WTC11 (cell line): ENCODE results near the gene TRPM4. TPM values are rescaled to one million over a fixed set of nuclear protein-coding genes. Genes with fewer than 3 reads are reported as not detected.

Experiments
- ATAC-seq: fragments of 200-7000 bp; cut with Tn5 transposase; 2 replicates; pipeline ENCODE4 v1.10.0; 2021; ENCODE audit warnings: mild to moderate bottlenecking, moderate library complexity
- CTCF ChIA-PET: fragments of 300-600 bp; sonication (Branson Sonifier 250); formaldehyde crosslinking; loops from one replicate; lab custom pipeline; 2021; ENCODE audit warnings: antibody characterized with exemption; lab: Charles Lee
- POLR2A ChIA-PET: fragments of 350-600 bp; sonication (Branson Sonifier 250); formaldehyde crosslinking; loops from one replicate; lab custom pipeline; 2021; ENCODE audit warnings: antibody characterized with exemption; lab: Charles Lee
- DNase-seq: peaks from one replicate; pipeline ENCODE4 v3.0.0; 2021; ENCODE audit warnings: low spot score
- H3K27ac Mint-ChIP-seq: 2 replicates; pipeline ENCODE4 v1.8.0; 2021; ENCODE audit warnings: mixed read lengths
- H3K27me3 Mint-ChIP-seq: 2 replicates; pipeline ENCODE4 v1.8.0; 2021; ENCODE audit warnings: low read depth, mild to moderate bottlenecking, moderate library complexity, mixed read lengths
- H3K36me3 Mint-ChIP-seq: 2 replicates; pipeline ENCODE4 v1.8.0; 2021; ENCODE audit warnings: mixed read lengths
- H3K4me1 Mint-ChIP-seq: 2 replicates; pipeline ENCODE4 v1.8.0; 2022; ENCODE audit warnings: mixed read lengths
- H3K4me3 Mint-ChIP-seq: 2 replicates; pipeline ENCODE4 v1.8.0; 2021; ENCODE audit warnings: mild to moderate bottlenecking, moderate library complexity, mixed read lengths
- H3K9me3 Mint-ChIP-seq: 2 replicates; pipeline ENCODE4 v1.8.0; 2021; ENCODE audit warnings: mixed read lengths
- CBFB ChIP-seq: sonication (generic); formaldehyde crosslinking; IDR thresholded peaks from 2 replicates; pipeline ENCODE4 v1.8.1; 2022; ENCODE audit warnings: mild to moderate bottlenecking, low read depth, missing genetic modification reagents
- CREB1 ChIP-seq: sonication (generic); formaldehyde crosslinking; IDR thresholded peaks from 2 replicates; pipeline ENCODE4 v1.8.0; 2023; ENCODE audit warnings: mild to moderate bottlenecking, missing genetic modification reagents
- E2F4 ChIP-seq: sonication (generic); formaldehyde crosslinking; IDR thresholded peaks from 2 replicates; pipeline ENCODE4 v1.8.1; 2022; ENCODE audit warnings: low read depth, mild to moderate bottlenecking, moderate library complexity, missing genetic modification reagents, borderline replicate concordance
- EMX1 ChIP-seq: fragments of 250-450 bp; sonication (Bioruptor Pico); IDR thresholded peaks from 2 replicates; pipeline ENCODE4 v1.8.0; 2021; ENCODE audit warnings: mild to moderate bottlenecking
- ETV6 ChIP-seq: sonication (generic); formaldehyde crosslinking; IDR thresholded peaks from 2 replicates; pipeline ENCODE4 v1.8.1; 2022; ENCODE audit warnings: mild to moderate bottlenecking, missing genetic modification reagents
- IRF2 ChIP-seq: sonication (generic); formaldehyde crosslinking; IDR thresholded peaks from 2 replicates; pipeline ENCODE4 v1.8.0; 2022; ENCODE audit warnings: low read depth, missing genetic modification reagents, borderline replicate concordance
- SMAD3 ChIP-seq: sonication (generic); formaldehyde crosslinking; IDR thresholded peaks from 2 replicates; pipeline ENCODE4 v1.8.0; 2022; ENCODE audit warnings: missing genetic modification reagents, mild to moderate bottlenecking, borderline replicate concordance
- SMAD4 ChIP-seq: sonication (generic); formaldehyde crosslinking; IDR thresholded peaks from 2 replicates; pipeline ENCODE4 v1.8.0; 2022; ENCODE audit warnings: mild to moderate bottlenecking, missing genetic modification reagents
- SP1 ChIP-seq: sonication (generic); formaldehyde crosslinking; conservative IDR thresholded peaks from 2 replicates; pipeline ENCODE4 v1.8.1; 2022; ENCODE audit warnings: missing genetic modification reagents
- ZBTB21 ChIP-seq: sonication (generic); formaldehyde crosslinking; IDR thresholded peaks from 2 replicates; pipeline ENCODE4 v1.8.1; 2023; ENCODE audit warnings: mild to moderate bottlenecking, missing genetic modification reagents, borderline replicate concordance
- ZNF138 ChIP-seq: sonication (generic); formaldehyde crosslinking; conservative IDR thresholded peaks from 2 replicates; pipeline ENCODE4 v1.8.1; 2022; ENCODE audit warnings: mild to moderate bottlenecking, moderate library complexity, missing genetic modification reagents
- ZNF219 ChIP-seq: sonication (generic); formaldehyde crosslinking; IDR thresholded peaks from 2 replicates; pipeline ENCODE4 v1.8.0; 2023; ENCODE audit warnings: missing genetic modification reagents, mild to moderate bottlenecking, borderline replicate concordance
- ZNF396 ChIP-seq: fragments of 250-450 bp; sonication (Bioruptor Pico); IDR thresholded peaks from 2 replicates; pipeline ENCODE4 v1.8.0; 2021; ENCODE audit warnings: mild to moderate bottlenecking, moderate library complexity, borderline replicate concordance
- ZNF671 ChIP-seq: fragments of 250-450 bp; sonication (Bioruptor Pico); IDR thresholded peaks from 2 replicates; pipeline ENCODE4 v1.8.0; 2021; ENCODE audit warnings: mild to moderate bottlenecking
- total RNA-seq: library from RNA; stranded (reverse); gene quantifications from 3 replicates; pipeline ENCODE4 v1.2.3, GENCODE V29; 2021
- TF ChIP-seq, protein P1 (sequence below): fragments of 250-450 bp; sonication (Bioruptor Pico); IDR thresholded peaks from 2 replicates; pipeline ENCODE4 v1.9.0; 2021; ENCODE audit warnings: mild to moderate bottlenecking
- TF ChIP-seq, protein P2 (sequence below): sonication (generic); formaldehyde crosslinking; IDR thresholded peaks from 2 replicates; pipeline ENCODE4 v1.8.1; 2023; ENCODE audit warnings: mild to moderate bottlenecking, missing genetic modification reagents, moderate library complexity
- TF ChIP-seq, protein P3 (sequence below): sonication (generic); formaldehyde crosslinking; IDR thresholded peaks from 2 replicates; pipeline ENCODE4 v1.8.0; 2022; ENCODE audit warnings: mild to moderate bottlenecking, missing genetic modification reagents
- TF ChIP-seq, protein P4 (sequence below): fragments of 250-450 bp; sonication (Bioruptor Pico); IDR thresholded peaks from 2 replicates; pipeline ENCODE4 v1.9.0; 2021; ENCODE audit warnings: moderate library complexity, mild to moderate bottlenecking, inconsistent platforms, borderline replicate concordance
- TF ChIP-seq, protein P5 (sequence below): sonication (generic); formaldehyde crosslinking; conservative IDR thresholded peaks from 2 replicates; pipeline ENCODE4 v1.8.1; 2023; ENCODE audit warnings: mild to moderate bottlenecking, low read depth, missing genetic modification reagents, moderate library complexity

Gene TRPM4
- total RNA-seq, 1 experiment from 2014 or later: 15.5 TPM

GRCh38 chr19:49182848-49183375 is 25.3 kb downstream of the TRPM4 start (continued):
- TF ChIP-seq, protein P1, sequence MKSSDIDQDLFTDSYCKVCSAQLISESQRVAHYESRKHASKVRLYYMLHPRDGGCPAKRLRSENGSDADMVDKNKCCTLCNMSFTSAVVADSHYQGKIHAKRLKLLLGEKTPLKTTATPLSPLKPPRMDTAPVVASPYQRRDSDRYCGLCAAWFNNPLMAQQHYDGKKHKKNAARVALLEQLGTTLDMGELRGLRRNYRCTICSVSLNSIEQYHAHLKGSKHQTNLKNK (CRISPR knock-in tag): no peak

DNA sequence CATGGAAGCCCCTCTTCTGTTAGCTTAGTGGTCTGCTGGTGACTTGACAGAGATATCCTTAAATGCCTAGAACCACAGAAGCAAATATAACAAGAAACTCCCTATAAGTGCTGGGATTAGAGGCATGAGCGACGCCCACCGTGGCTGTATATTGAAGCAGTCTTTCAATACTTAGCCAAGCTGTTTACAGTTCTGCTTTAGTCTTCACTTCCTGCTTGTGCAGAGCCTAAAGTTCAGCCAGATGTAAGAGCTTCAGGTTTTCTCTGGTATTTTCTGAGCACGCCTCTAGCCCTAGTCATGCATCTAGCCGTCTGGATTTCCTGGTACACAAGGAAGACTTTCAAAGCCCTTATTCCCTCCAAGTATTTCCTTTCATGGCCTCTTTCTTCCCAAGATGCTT is 28.5 kb downstream of the TRPM4 start:
- Mint-ChIP-seq H3K4me3 (no peak overlapping the region), H3K27me3 (peaks cover 3% of the 10 kb centered on the region; the same call in 1 of the 2 replicates), H3K36me3 (peaks cover 22% of the 10 kb centered on the region), H3K27ac (no peak overlapping the region), H3K9me3 (peaks cover 22% of the 10 kb centered on the region), H3K4me1 (peaks cover 4% of the 10 kb centered on the region; the same call in 1 of the 2 replicates)
- ATAC-seq: no peak
- no peak for TF ChIP-seq ZNF671 (CRISPR knock-in tag)
- no peak for TF ChIP-seq SP1 (CRISPR knock-in tag)
- TF ChIP-seq, protein P2, sequence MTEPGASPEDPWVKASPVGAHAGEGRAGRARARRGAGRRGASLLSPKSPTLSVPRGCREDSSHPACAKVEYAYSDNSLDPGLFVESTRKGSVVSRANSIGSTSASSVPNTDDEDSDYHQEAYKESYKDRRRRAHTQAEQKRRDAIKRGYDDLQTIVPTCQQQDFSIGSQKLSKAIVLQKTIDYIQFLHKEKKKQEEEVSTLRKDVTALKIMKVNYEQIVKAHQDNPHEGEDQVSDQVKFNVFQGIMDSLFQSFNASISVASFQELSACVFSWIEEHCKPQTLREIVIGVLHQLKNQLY (CRISPR knock-in tag): no peak
- TF ChIP-seq CBFB (CRISPR knock-in tag): no peak
- no peak for TF ChIP-seq SMAD4 (CRISPR knock-in tag)
- no peak for TF ChIP-seq IRF2 (CRISPR knock-in tag)
- TF ChIP-seq, protein P3, sequence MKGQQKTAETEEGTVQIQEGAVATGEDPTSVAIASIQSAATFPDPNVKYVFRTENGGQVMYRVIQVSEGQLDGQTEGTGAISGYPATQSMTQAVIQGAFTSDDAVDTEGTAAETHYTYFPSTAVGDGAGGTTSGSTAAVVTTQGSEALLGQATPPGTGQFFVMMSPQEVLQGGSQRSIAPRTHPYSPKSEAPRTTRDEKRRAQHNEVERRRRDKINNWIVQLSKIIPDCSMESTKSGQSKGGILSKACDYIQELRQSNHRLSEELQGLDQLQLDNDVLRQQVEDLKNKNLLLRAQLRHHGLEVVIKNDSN: no peak
- no peak for TF ChIP-seq EMX1 (CRISPR knock-in tag)
- TF ChIP-seq CREB1 (CRISPR knock-in tag): no peak
- TF ChIP-seq, protein P4, sequence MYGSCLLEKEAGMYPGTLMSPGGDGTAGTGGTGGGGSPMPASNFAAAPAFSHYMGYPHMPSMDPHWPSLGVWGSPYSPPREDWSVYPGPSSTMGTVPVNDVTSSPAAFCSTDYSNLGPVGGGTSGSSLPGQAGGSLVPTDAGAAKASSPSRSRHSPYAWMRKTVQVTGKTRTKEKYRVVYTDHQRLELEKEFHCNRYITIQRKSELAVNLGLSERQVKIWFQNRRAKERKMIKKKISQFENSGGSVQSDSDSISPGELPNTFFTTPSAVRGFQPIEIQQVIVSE: no peak
- TF ChIP-seq ZNF396 (CRISPR knock-in tag): no peak
- TF ChIP-seq ZBTB21 (CRISPR knock-in tag): no peak
- TF ChIP-seq ZNF138 (CRISPR knock-in tag): no peak
- TF ChIP-seq, protein P5, sequence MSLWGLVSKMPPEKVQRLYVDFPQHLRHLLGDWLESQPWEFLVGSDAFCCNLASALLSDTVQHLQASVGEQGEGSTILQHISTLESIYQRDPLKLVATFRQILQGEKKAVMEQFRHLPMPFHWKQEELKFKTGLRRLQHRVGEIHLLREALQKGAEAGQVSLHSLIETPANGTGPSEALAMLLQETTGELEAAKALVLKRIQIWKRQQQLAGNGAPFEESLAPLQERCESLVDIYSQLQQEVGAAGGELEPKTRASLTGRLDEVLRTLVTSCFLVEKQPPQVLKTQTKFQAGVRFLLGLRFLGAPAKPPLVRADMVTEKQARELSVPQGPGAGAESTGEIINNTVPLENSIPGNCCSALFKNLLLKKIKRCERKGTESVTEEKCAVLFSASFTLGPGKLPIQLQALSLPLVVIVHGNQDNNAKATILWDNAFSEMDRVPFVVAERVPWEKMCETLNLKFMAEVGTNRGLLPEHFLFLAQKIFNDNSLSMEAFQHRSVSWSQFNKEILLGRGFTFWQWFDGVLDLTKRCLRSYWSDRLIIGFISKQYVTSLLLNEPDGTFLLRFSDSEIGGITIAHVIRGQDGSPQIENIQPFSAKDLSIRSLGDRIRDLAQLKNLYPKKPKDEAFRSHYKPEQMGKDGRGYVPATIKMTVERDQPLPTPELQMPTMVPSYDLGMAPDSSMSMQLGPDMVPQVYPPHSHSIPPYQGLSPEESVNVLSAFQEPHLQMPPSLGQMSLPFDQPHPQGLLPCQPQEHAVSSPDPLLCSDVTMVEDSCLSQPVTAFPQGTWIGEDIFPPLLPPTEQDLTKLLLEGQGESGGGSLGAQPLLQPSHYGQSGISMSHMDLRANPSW (CRISPR knock-in tag): no peak
- no peak for TF ChIP-seq E2F4
- no peak for TF ChIP-seq ETV6 (CRISPR knock-in tag)
- no peak for TF ChIP-seq ZNF219 (CRISPR knock-in tag)
- TF ChIP-seq SMAD3: no peak
- CTCF ChIA-PET: interaction anchor here (0.8 to 3.4 kb wide), 3 partner anchors 13 to 130 kb away, joined by 3 to 20 read pairs (median 6); no protein-coding TSS in a partner anchor
- POLR2A ChIA-PET: no interaction called here
- DNase-seq: no peak
